ENCODE measurements around the gene MED13L. TPM values are rescaled to one million over a fixed set of nuclear protein-coding genes. Genes with fewer than 3 reads are reported as not detected.

The MED13L gene
- total RNA-seq, 1 donor from 2014 or later = 97.7 TPM

- H3K9me3 Mint-ChIP-seq = no peaks in the 10 kb centered on the region
- H3K27me3 Mint-ChIP-seq = no peaks in the 10 kb centered on the region
- no peak for TF ChIP-seq CTCF (conservative IDR thresholded peaks at IDR 0.05)
- H3K4me3 Mint-ChIP-seq = no peak overlapping the region
- peaks cover 53% of the 10 kb centered on the region for H3K4me1 Mint-ChIP-seq (ENCODE audit: unreplicated experiment)
- no peaks in the 10 kb centered on the region for H3K36me3 Mint-ChIP-seq
- H3K27ac Mint-ChIP-seq = no peak overlapping the region
- DNase-seq (ENCODE audit: extremely low spot score, unreplicated experiment) = no peak
Measured at GRCh38 chr12:116126610-116127009, 150.9 kb downstream of the MED13L start.

GRCh38 chr12:116125956-116126566 lies 151.4 kb downstream of the MED13L start:
- no peak for DNase-seq (ENCODE audit: extremely low spot score, unreplicated experiment)
- H3K4me3 Mint-ChIP-seq = no peak overlapping the region
- no peaks in the 10 kb centered on the region for H3K9me3 Mint-ChIP-seq
- peaks cover 53% of the 10 kb centered on the region for H3K4me1 Mint-ChIP-seq (ENCODE audit: unreplicated experiment)
- no peaks in the 10 kb centered on the region for H3K27me3 Mint-ChIP-seq
- H3K27ac Mint-ChIP-seq = no peak overlapping the region
- TF ChIP-seq CTCF (conservative IDR thresholded peaks at IDR 0.05) = no peak
- no peaks in the 10 kb centered on the region for H3K36me3 Mint-ChIP-seq

- H3K9me3 Mint-ChIP-seq = no peaks in the 10 kb centered on the region
- no peak for DNase-seq (ENCODE audit: extremely low spot score, unreplicated experiment)
- TF ChIP-seq CTCF (conservative IDR thresholded peaks at IDR 0.05) = no peak
- no peaks in the 10 kb centered on the region for H3K36me3 Mint-ChIP-seq
- H3K27ac Mint-ChIP-seq = no peak overlapping the region
- H3K4me1 Mint-ChIP-seq (ENCODE audit: unreplicated experiment) = peaks cover 44% of the 10 kb centered on the region
- no peaks in the 10 kb centered on the region for H3K27me3 Mint-ChIP-seq
- no peak overlapping the region for H3K4me3 Mint-ChIP-seq
Measured at GRCh38 chr12:116125084-116125483, 152.4 kb downstream of the MED13L start.

- H3K4me3 Mint-ChIP-seq = peak overlapping the region; percentile 51
- no peaks in the 10 kb centered on the region for H3K9me3 Mint-ChIP-seq
- DNase-seq (ENCODE audit: extremely low spot score, unreplicated experiment) = no peak
- H3K27me3 Mint-ChIP-seq = no peaks in the 10 kb centered on the region
- H3K4me1 Mint-ChIP-seq (ENCODE audit: unreplicated experiment) = peaks cover 44% of the 10 kb centered on the region
- H3K36me3 Mint-ChIP-seq = no peaks in the 10 kb centered on the region
- peak overlapping the region; percentile 58 for H3K27ac Mint-ChIP-seq
- TF ChIP-seq CTCF (conservative IDR thresholded peaks at IDR 0.05) = no peak
Measured at GRCh38 chr12:116123451-116124258, 153.8 kb downstream of the MED13L start.

GRCh38 chr12:116122628-116123027 lies 154.9 kb downstream of the MED13L start:
- Mint-ChIP-seq H3K27me3 (no peaks in the 10 kb centered on the region), H3K4me1 (ENCODE audit: unreplicated experiment) (peaks cover 44% of the 10 kb centered on the region), H3K4me3 (no peak overlapping the region), H3K9me3 (no peaks in the 10 kb centered on the region), H3K27ac (no peak overlapping the region), H3K36me3 (no peaks in the 10 kb centered on the region)
- TF ChIP-seq CTCF (conservative IDR thresholded peaks at IDR 0.05) = no peak
- no peak for DNase-seq (ENCODE audit: extremely low spot score, unreplicated experiment)

Data from type B pancreatic cell (in vitro differentiated cells).